Suprapubic skin (tissue), 4 donors: Measurements from ENCODE around the gene LRRC75A.
"Not testable (repeated sequence)": the region's sequence is repeated elsewhere in the genome, so short reads cannot be mapped to it uniquely, and the experiment has no call there.

Experiments
- CTCF ChIP-seq, 2 donors: fragments of 200-600 bp in 1 of 2; fragments of 450-650 bp in 1 of 2; sonication (generic) in 1 of 2; IDR thresholded peaks; one replicate each; pipeline ENCODE4 v1.5.1; 2016 to 2019; ENCODE audit warnings: antibody characterized with exemption in 2 of 2, mild to moderate bottlenecking in 1 of 2, moderate library complexity in 1 of 2
- EP300 ChIP-seq: sonication (generic); formaldehyde crosslinking; IDR thresholded peaks from one replicate; pipeline ENCODE4 v1.6.1; 2017; ENCODE audit warnings: antibody characterized with exemption
- POLR2A ChIP-seq, 2 donors: fragments of 450-650 bp; IDR thresholded peaks; one replicate each; pipeline ENCODE4 v1.6.1; 2017; ENCODE audit warnings: antibody characterized with exemption in 2 of 2, mild to moderate bottlenecking in 2 of 2, moderate library complexity in 2 of 2
- POLR2AphosphoS5 ChIP-seq, 3 donors: sonication (generic); formaldehyde crosslinking; IDR thresholded peaks; one replicate each; pipeline ENCODE4 v1.6.1; 2017; ENCODE audit warnings: antibody characterized with exemption in 3 of 3

- TF ChIP-seq EP300; CTCF (IDR thresholded peaks at IDR 0.05); POLR2AphosphoS5 (IDR thresholded peaks at IDR 0.05); POLR2A (IDR thresholded peaks at IDR 0.05): not testable (repeated sequence)
These were observed 99.5 kb downstream of the LRRC75A start for GRCh38 chr17:16392491-16392890.
